H1 (cell line): ENCODE data around the gene FOXD3. TPM values are rescaled to one million over a fixed set of nuclear protein-coding genes. Genes with fewer than 3 reads are reported as not detected.

Experiments
- CTCF ChIA-PET: fragments of 300-600 bp; sonication (Branson Sonifier 250); formaldehyde crosslinking; loops from one replicate; lab custom pipeline; 2021; ENCODE audit not compliant: partially characterized antibody; lab: Charles Lee
- POLR2A ChIA-PET: fragments of 300-600 bp; sonication (Branson Sonifier 250); formaldehyde crosslinking; loops from one replicate; lab custom pipeline; 2021; ENCODE audit warnings: inconsistent platforms; ENCODE audit not compliant: partially characterized antibody; lab: Charles Lee
- DNase-seq, 2 experiments: peaks; one replicate each; pipeline versions ENCODE4 v3.0.0 to v3.0.0-alpha.2; 2010 to 2022; ENCODE audit warnings: low spot score in 2 of 2, low read depth in 1 of 2, mixed read lengths in 1 of 2
- FAIRE-seq: peaks from 2 replicates; lab custom pipeline; 2011; peaks lifted over from hg19 to GRCh38; lab: Jason Lieb, UNC
- H2AFZ ChIP-seq: 2 replicates; pipeline ENCODE4 v1.8.1; 2012; ENCODE audit warnings: low read length, inconsistent platforms
- H2AK5ac ChIP-seq: 2 replicates; pipeline ENCODE4 v1.6.1; 2013; ENCODE audit warnings: low read depth, low read length
- H2BK120ac ChIP-seq: replicated peaks from 2 replicates; pipeline ENCODE3; 2013; ENCODE audit warnings: low read depth, low read length, inconsistent platforms
- H2BK12ac ChIP-seq: 2 replicates; pipeline ENCODE4 v1.6.1; 2013; ENCODE audit warnings: low read depth, low read length
- H2BK15ac ChIP-seq: 2 replicates; pipeline ENCODE4 v1.6.1; 2013; ENCODE audit warnings: low read length
- H2BK20ac ChIP-seq: 2 replicates; pipeline ENCODE4 v1.6.1; 2013; ENCODE audit warnings: low read length
- H2BK5ac ChIP-seq: 2 replicates; pipeline ENCODE4 v1.6.1; 2013; ENCODE audit warnings: low read depth, low read length
- H3K14ac ChIP-seq: 2 replicates; pipeline ENCODE4 v1.6.1; 2013; ENCODE audit warnings: inconsistent platforms; ENCODE audit not compliant: insufficient read length
- H3K18ac ChIP-seq: 2 replicates; pipeline ENCODE4 v1.6.1; 2013; ENCODE audit warnings: low read length; ENCODE audit errors: extremely low read depth
- H3K23ac ChIP-seq: 2 replicates; pipeline ENCODE4 v1.6.1; 2013; ENCODE audit warnings: inconsistent platforms; ENCODE audit not compliant: insufficient read length
- H3K23me2 ChIP-seq: 2 replicates; pipeline ENCODE4 v1.6.1; 2013; ENCODE audit warnings: low read depth, low read length
- H3K27ac ChIP-seq: 2 replicates; pipeline ENCODE4 v1.6.1; 2011; ENCODE audit warnings: low read depth, low read length, inconsistent platforms
- H3K27me3 ChIP-seq, 4 experiments: replicated peaks in 1 of 4; 1 replicate in 1 of 4; 2 replicates in 3 of 4; pipeline versions ENCODE4 v1.6.1 to v1.8.1; 2011 to 2013; ENCODE audit warnings: low read length in 3 of 4, mild to moderate bottlenecking in 3 of 4, inconsistent platforms in 2 of 4, mixed read lengths in 2 of 4, moderate library complexity in 1 of 4; ENCODE audit not compliant: control insufficient read depth in 3 of 4, insufficient read depth in 3 of 4; ENCODE audit errors: extremely low read depth in 1 of 4
- H3K36me3 ChIP-seq, 4 experiments: 2 replicates each; pipeline versions ENCODE4 v1.6.1 to v1.8.1; 2011 to 2013; ENCODE audit warnings: mild to moderate bottlenecking in 4 of 4, low read length in 3 of 4, moderate library complexity in 2 of 4, control low read depth in 1 of 4, inconsistent platforms in 1 of 4; ENCODE audit not compliant: insufficient read depth in 4 of 4, control insufficient read depth in 2 of 4
- H3K4ac ChIP-seq: replicated peaks from 2 replicates; pipeline ENCODE3; 2013; ENCODE audit warnings: low read length, low read depth, mixed read lengths, inconsistent platforms; ENCODE audit not compliant: insufficient read length
- H3K4me1 ChIP-seq, 4 experiments: replicated peaks in 1 of 4; 1 replicate in 1 of 4; 2 replicates in 3 of 4; pipeline versions ENCODE4 v1.6.1 to v1.8.1; 2011 to 2013; ENCODE audit warnings: low read length in 3 of 4, inconsistent platforms in 2 of 4, mixed read lengths in 1 of 4; ENCODE audit not compliant: insufficient read depth in 4 of 4, control insufficient read depth in 3 of 4
- H3K4me2 ChIP-seq, 2 experiments: 2 replicates each; pipeline versions ENCODE4 v1.6.1 to v1.8.1; 2011 to 2013; ENCODE audit warnings: low read depth in 2 of 2, low read length in 2 of 2, control low read depth in 1 of 2, inconsistent platforms in 1 of 2, mild to moderate bottlenecking in 1 of 2; ENCODE audit not compliant: insufficient read depth in 1 of 2
- H3K4me3 ChIP-seq, 4 experiments: fragments of 200-600, 300-600 bp in 1 of 4; sonication (generic), shearing (Covaris generic), sonication (Bioruptor Twin) in 1 of 4; 2 replicates each; pipeline versions ENCODE4 v1.5.1 to v1.8.1; 2011 to 2016; ENCODE audit warnings: low read length in 4 of 4, low read depth in 3 of 4, control low read depth in 2 of 4, inconsistent platforms in 2 of 4, mild to moderate bottlenecking in 2 of 4, mixed read lengths in 1 of 4, moderate library complexity in 1 of 4; ENCODE audit not compliant: insufficient read depth in 2 of 4; ENCODE audit errors: extremely low read depth in 1 of 4
- H3K56ac ChIP-seq: replicated peaks from 2 replicates; pipeline ENCODE3; 2013; ENCODE audit warnings: low read depth, mild to moderate bottlenecking, mixed read lengths, low read length, inconsistent platforms; ENCODE audit not compliant: insufficient read length
- H3K79me1 ChIP-seq: 2 replicates; pipeline ENCODE4 v1.6.1; 2013; ENCODE audit warnings: low read depth, low read length, control low read depth
- H3K79me2 ChIP-seq, 2 experiments: 2 replicates each; pipeline versions ENCODE4 v1.6.1 to v1.8.1; 2012 to 2013; ENCODE audit warnings: low read length in 2 of 2, mild to moderate bottlenecking in 2 of 2, inconsistent platforms in 1 of 2; ENCODE audit not compliant: insufficient read depth in 2 of 2, control insufficient read depth in 1 of 2
- H3K9ac ChIP-seq, 4 experiments: replicated peaks in 1 of 4; 1 replicate in 1 of 4; 2 replicates in 3 of 4; pipeline versions ENCODE4 v1.6.1 to v1.8.1; 2011 to 2013; ENCODE audit warnings: low read depth in 3 of 4, low read length in 3 of 4, control low read depth in 2 of 4, mild to moderate bottlenecking in 2 of 4, moderate library complexity in 2 of 4, inconsistent platforms in 1 of 4; ENCODE audit errors: extremely low read depth in 1 of 4
- H3K9me3 ChIP-seq, 2 experiments: 2 replicates each; pipeline versions ENCODE4 v1.6.1 to v1.8.1; 2012 to 2013; ENCODE audit warnings: mild to moderate bottlenecking in 2 of 2, moderate library complexity in 2 of 2, control low read depth in 1 of 2, inconsistent platforms in 1 of 2, low read depth in 1 of 2, low read length in 1 of 2, mixed read lengths in 1 of 2; ENCODE audit not compliant: insufficient read depth in 2 of 2
- H4K20me1 ChIP-seq, 2 experiments: replicated peaks in 1 of 2; 2 replicates each; pipeline versions ENCODE3 to v1.8.1; 2011 to 2013; ENCODE audit warnings: inconsistent platforms in 2 of 2, low read length in 2 of 2, mild to moderate bottlenecking in 1 of 2; ENCODE audit not compliant: insufficient read depth in 2 of 2, control insufficient read depth in 1 of 2
- H4K5ac ChIP-seq: 2 replicates; pipeline ENCODE4 v1.6.1; 2013; ENCODE audit warnings: low read length, low read depth, mixed read lengths, inconsistent platforms; ENCODE audit not compliant: insufficient read length
- H4K8ac ChIP-seq: 2 replicates; pipeline ENCODE4 v1.8.0; 2013; ENCODE audit warnings: mild to moderate bottlenecking, moderate library complexity, low read length, inconsistent platforms; ENCODE audit not compliant: insufficient read depth; ENCODE audit errors: extremely low read depth
- H4K91ac ChIP-seq: replicated peaks from 2 replicates; pipeline ENCODE3; 2013; ENCODE audit warnings: low read length, mixed read lengths, inconsistent platforms; ENCODE audit not compliant: insufficient read length
- SIN3A ChIP-seq, 2 experiments: IDR thresholded peaks in 1 of 2; conservative IDR thresholded peaks in 1 of 2; 2 replicates each; pipeline ENCODE4 v1.6.1; 2011 to 2012; ENCODE audit warnings: low read length in 2 of 2, improper control_type of control experiment in 1 of 2, low read depth in 1 of 2, mild to moderate bottlenecking in 1 of 2
- WGBS, 2 experiments: shearing (Covaris generic) in 1 of 2; methylation state at CpG; one replicate each; pipeline versions ENCODE4 v1.1.6 to v1.1.7; 2013 to 2015; ENCODE audit warnings: low lambda C conversion rate in 2 of 2, mixed read lengths in 2 of 2, inconsistent platforms in 1 of 2, low coverage in 1 of 2, missing lambda C conversion rate in 1 of 2; ENCODE audit not compliant: insufficient replicate concordance in 2 of 2, insufficient coverage in 1 of 2, insufficient read length in 1 of 2; ENCODE audit errors: extremely low coverage in 1 of 2, missing lambda C conversion rate in 1 of 2; 5-methylcytosine and 5-hydroxymethylcytosine counted together
- polyA plus RNA-seq, 7 experiments: library from polyadenylated mRNA; depleted of rRNA in 3 of 7; stranded (reverse) in 5 of 7; unstranded in 2 of 7; fragments of >200 nt in 5 of 7; fragments of 200-250 nt in 2 of 7; gene quantifications; 1 replicate in 5 of 7; 2 replicates in 1 of 7; 4 replicates in 1 of 7; pipeline versions ENCODE4 v1.2.1 to v1.2.3, GENCODE V29; 2011 to 2013; ENCODE audit warnings: missing spikeins in 2 of 7, mixed read lengths in 2 of 7
- total RNA-seq: library from RNA; stranded (reverse); fragmentation: NEBNext Ultra II Directional; extraction: Animal tissue kit (Norgen Biotek cat#: 25700); gene quantifications from 2 replicates; pipeline ENCODE4 v1.2.1, GENCODE V29; 2021

FOXD3 gene
- total and polyA plus RNA-seq, 2 of the 8 experiments (the other 6 are each of a cell fraction or from before 2014, with no cell fraction given): 8.7 to 33.7 TPM

GRCh38 chr1:63317817-63318152 is 4.6 kb upstream of the FOXD3 start:
- Histone ChIP-seq H3K4me1 (peaks cover 4 to 22% (median 12%) of the 10 kb centered on the region in 4 experiments), H3K18ac (peak overlapping the region; percentile 53; the same call in 1 of the 2 replicates), H4K91ac (no peak overlapping the region), H3K4ac (no peak overlapping the region), H3K36me3 (no peaks in the 10 kb centered on the region), H3K23me2 (peaks cover 37% of the 10 kb centered on the region), H3K4me3 (peak overlapping the region; percentile 26 to 80 (median 32)), H3K4me2 (peak overlapping the region; percentile 86 to 94), H2AFZ (no peak overlapping the region), H3K23ac (no peak overlapping the region), H3K79me2 (peaks cover 0 to 10% of the 10 kb centered on the region in 2 experiments; a peak in 2 of 4 replicates), H2BK120ac (peak overlapping the region; percentile 47), H2BK15ac (no peak overlapping the region), H2AK5ac (no peak overlapping the region), H3K27me3 (peaks cover 3 to 40% (median 22%) of the 10 kb centered on the region in 4 experiments; a peak in 6 of 7 replicates), H3K9me3 (no peaks in the 10 kb centered on the region), H2BK20ac (no peak overlapping the region), H3K9ac (peak overlapping the region in 2 of 4 experiments; percentile 15 to 22; a peak in 1 of 7 replicates), H2BK12ac (no peak overlapping the region), H4K8ac (no peak overlapping the region), H3K14ac (no peak overlapping the region), H4K5ac (no peak overlapping the region), H2BK5ac (peak overlapping the region; percentile 37; the same call in 1 of the 2 replicates), H3K79me1 (no peaks in the 10 kb centered on the region), H3K27ac (no peak overlapping the region), H4K20me1 (no peaks in the 10 kb centered on the region), H3K56ac (no peak overlapping the region)
- ChIA-PET POLR2A (interaction anchor here (1.1 to 2.1 kb wide), 3 partner anchors 9 to 12 kb away, joined by 4 to 15 read pairs (median 6); no protein-coding TSS in a partner anchor), CTCF (interaction anchor here (1.1 to 7.3 kb wide), 12 partner anchors 9 to 354 kb away, joined by 3 to 71 read pairs (median 5); no protein-coding TSS in a partner anchor)
- DNase-seq (no peak), FAIRE-seq (no peak)
- WGBS, 2 experiments: 6% methylated on average over 14 of the region's 14 CpGs; no CpG with 5 or more reads in 1 of the 2 experiments
- TF ChIP-seq SIN3A (conservative IDR thresholded peaks at IDR 0.05 in 1 of 2, IDR thresholded peaks at IDR 0.05 in 1 of 2; ENCODE audit: low read depth in 1 of 2, low read length in 2 of 2): peak in 1 of 2 experiments; percentile 20; a peak in 1 of 4 replicates
